Breast epithelium (tissue), 3 donors: ENCODE measurements around the gene FAU.

ENCODE experiments used
- CTCF ChIP-seq, 3 donors: fragments of 450-650 bp; IDR thresholded peaks; one replicate each; pipeline ENCODE4 v1.5.1; 2016 to 2017; ENCODE audit warnings: antibody characterized with exemption in 3 of 3, mild to moderate bottlenecking in 3 of 3, moderate library complexity in 3 of 3
- POLR2A ChIP-seq: fragments of 450-650 bp; IDR thresholded peaks from one replicate; pipeline ENCODE4 v1.6.1; 2016; ENCODE audit warnings: antibody characterized with exemption, mild to moderate bottlenecking, moderate library complexity
- POLR2AphosphoS5 ChIP-seq, 3 donors: sonication (generic); formaldehyde crosslinking; IDR thresholded peaks; one replicate each; pipeline ENCODE4 v1.6.1; 2017; ENCODE audit warnings: antibody characterized with exemption in 3 of 3

- no peak for TF ChIP-seq CTCF (IDR thresholded peaks at IDR 0.05)
- TF ChIP-seq POLR2A: no peak
- TF ChIP-seq POLR2AphosphoS5 (IDR thresholded peaks at IDR 0.05): no peak
Observed at GRCh38 chr11:65116370-65117205, 5.3 kb downstream of the FAU start.
